ENCODE measurements around the gene ARHGEF5. TPM values are rescaled to one million over a fixed set of nuclear protein-coding genes. Genes with fewer than 3 reads are reported as not detected.

Gene ARHGEF5
- total RNA-seq, 2 donors from 2014 or later: 67.1 to 83.6 TPM

- Histone ChIP-seq H3K27me3 (no peaks in the 10 kb centered on the region), H3K4me1 (no peaks in the 10 kb centered on the region), H3K4me3 (no peak overlapping the region), H3K9me3 (no peaks in the 10 kb centered on the region), H3K9ac (ENCODE audit: low read depth in 2 of 2, low read length in 2 of 2) (no peak overlapping the region), H3K27ac (no peak overlapping the region), H3K36me3 (no peaks in the 10 kb centered on the region)
- DNase-seq: no peak
- TF ChIP-seq, protein P1, sequence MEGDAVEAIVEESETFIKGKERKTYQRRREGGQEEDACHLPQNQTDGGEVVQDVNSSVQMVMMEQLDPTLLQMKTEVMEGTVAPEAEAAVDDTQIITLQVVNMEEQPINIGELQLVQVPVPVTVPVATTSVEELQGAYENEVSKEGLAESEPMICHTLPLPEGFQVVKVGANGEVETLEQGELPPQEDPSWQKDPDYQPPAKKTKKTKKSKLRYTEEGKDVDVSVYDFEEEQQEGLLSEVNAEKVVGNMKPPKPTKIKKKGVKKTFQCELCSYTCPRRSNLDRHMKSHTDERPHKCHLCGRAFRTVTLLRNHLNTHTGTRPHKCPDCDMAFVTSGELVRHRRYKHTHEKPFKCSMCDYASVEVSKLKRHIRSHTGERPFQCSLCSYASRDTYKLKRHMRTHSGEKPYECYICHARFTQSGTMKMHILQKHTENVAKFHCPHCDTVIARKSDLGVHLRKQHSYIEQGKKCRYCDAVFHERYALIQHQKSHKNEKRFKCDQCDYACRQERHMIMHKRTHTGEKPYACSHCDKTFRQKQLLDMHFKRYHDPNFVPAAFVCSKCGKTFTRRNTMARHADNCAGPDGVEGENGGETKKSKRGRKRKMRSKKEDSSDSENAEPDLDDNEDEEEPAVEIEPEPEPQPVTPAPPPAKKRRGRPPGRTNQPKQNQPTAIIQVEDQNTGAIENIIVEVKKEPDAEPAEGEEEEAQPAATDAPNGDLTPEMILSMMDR (IDR thresholded peaks at IDR 0.05): no peak
- intact Hi-C loops (cut with DNase I): loop anchor here (5.0 kb wide), 1 partner anchor 228 kb away; no protein-coding TSS in a partner anchor
These were observed 44.7 kb downstream of the ARHGEF5 start for GRCh38 chr7:144399946-144400345.

GRCh38 chr7:144401490-144401889, 46.3 kb downstream of the ARHGEF5 start:
- no peaks in the 10 kb centered on the region for H3K4me1 ChIP-seq
- no peak for DNase-seq
- intact Hi-C loops (cut with DNase I): loop anchor here (5.0 kb wide), 1 partner anchor 229 kb away; no protein-coding TSS in a partner anchor
- no peak overlapping the region for H3K27ac ChIP-seq
- H3K27me3 ChIP-seq: no peaks in the 10 kb centered on the region
- TF ChIP-seq, protein P1 (IDR thresholded peaks at IDR 0.05): no peak
- H3K36me3 ChIP-seq: no peaks in the 10 kb centered on the region
- no peak overlapping the region for H3K9ac ChIP-seq (ENCODE audit: low read depth in 2 of 2, low read length in 2 of 2)
- no peaks in the 10 kb centered on the region for H3K9me3 ChIP-seq
- H3K4me3 ChIP-seq: no peak overlapping the region

DNA sequence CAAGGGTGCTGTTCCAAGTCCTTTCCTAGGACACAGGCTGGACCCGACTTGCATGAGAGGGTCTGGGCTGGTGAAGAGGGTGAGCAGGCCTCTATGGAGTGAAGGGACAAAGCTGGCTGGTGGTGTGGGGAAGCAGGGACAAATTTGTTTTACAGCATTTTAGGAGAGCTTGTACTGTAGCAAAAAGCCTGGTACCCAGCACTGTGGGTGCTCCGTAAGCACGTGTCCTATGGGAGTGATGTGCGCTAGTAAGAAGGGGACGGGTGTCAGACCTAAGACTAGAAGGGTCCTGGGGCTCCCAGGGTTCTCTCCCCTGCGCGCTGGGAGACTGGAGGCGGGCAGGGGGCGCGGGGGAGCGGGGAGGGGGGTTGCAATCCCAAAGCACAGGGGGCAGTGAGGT, 47.9 kb downstream of the ARHGEF5 start:
- Histone ChIP-seq H3K27ac (no peak overlapping the region), H3K9ac (ENCODE audit: low read depth in 2 of 2, low read length in 2 of 2) (no peak overlapping the region), H3K9me3 (no peaks in the 10 kb centered on the region), H3K4me3 (no peak overlapping the region), H3K36me3 (no peaks in the 10 kb centered on the region), H3K4me1 (no peaks in the 10 kb centered on the region), H3K27me3 (no peaks in the 10 kb centered on the region)
- no peak for DNase-seq
- intact Hi-C loops (cut with DNase I): loop anchor here (5.0 kb wide), 1 partner anchor 231 kb away; no protein-coding TSS in a partner anchor
- TF ChIP-seq, protein P1 (IDR thresholded peaks at IDR 0.05): no peak

DNA sequence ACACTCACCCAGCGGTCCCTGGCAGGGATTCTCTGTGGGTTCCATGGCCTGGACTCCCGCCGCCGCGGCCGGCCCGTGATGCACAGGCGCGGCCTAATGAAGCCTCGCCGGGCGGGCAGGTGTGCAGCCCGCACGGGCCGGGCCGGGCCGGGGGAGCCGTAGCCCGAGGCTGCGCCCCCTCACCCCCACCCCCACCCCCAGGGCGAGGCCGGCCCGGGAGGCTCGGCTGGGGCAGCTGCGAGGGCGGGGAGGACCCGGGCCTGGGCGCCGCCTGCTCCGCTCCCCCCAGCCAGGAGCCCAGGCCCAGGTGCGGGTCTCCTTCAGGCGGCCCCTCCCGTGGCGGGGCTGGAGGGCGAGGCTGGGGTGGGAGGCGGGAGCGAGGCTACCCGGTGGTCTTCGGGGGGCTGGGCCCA, 48.5 kb downstream of the ARHGEF5 start, which contains the start of gene NOBOX:
NOBOX (minus strand) TSS at position 45 of the 413 bp plus-strand sequence.
- no peak within 1 kb of the TSS for H3K4me3 ChIP-seq
- no peak for DNase-seq
- intact Hi-C loops (cut with DNase I): loop anchor here (5.0 kb wide), 1 partner anchor 231 kb away; no protein-coding TSS in a partner anchor
- TF ChIP-seq, protein P1 (IDR thresholded peaks at IDR 0.05): no peak
- H3K27ac ChIP-seq: no peak within 1 kb of the TSS
- no peak within 1 kb of the TSS for H3K9ac ChIP-seq (ENCODE audit: low read depth in 2 of 2, low read length in 2 of 2)
- H3K9me3 ChIP-seq: no peaks in the 10 kb centered on the region
- no peaks in the 10 kb centered on the region for H3K36me3 ChIP-seq
- no peaks in the 10 kb centered on the region for H3K4me1 ChIP-seq
- H3K27me3 ChIP-seq: no peaks in the 10 kb centered on the region

GRCh38 chr7:144404946-144405345, 49.7 kb downstream of the ARHGEF5 start:
- Histone ChIP-seq H3K27me3 (no peaks in the 10 kb centered on the region), H3K9ac (ENCODE audit: low read depth in 2 of 2, low read length in 2 of 2) (no peak overlapping the region), H3K9me3 (no peaks in the 10 kb centered on the region), H3K27ac (no peak overlapping the region), H3K4me1 (no peaks in the 10 kb centered on the region), H3K4me3 (no peak overlapping the region), H3K36me3 (no peaks in the 10 kb centered on the region)
- intact Hi-C loops (cut with DNase I): loop anchor here (5.0 kb wide), 1 partner anchor 233 kb away; no protein-coding TSS in a partner anchor
- DNase-seq: no peak
- TF ChIP-seq, protein P1 (IDR thresholded peaks at IDR 0.05): no peak

Measured in colonic mucosa (tissue), 4 donors.